Left ventricle myocardium superior (tissue), 1 donor: ENCODE measurements around the gene DGCR6L. TPM values are rescaled to one million over a fixed set of nuclear protein-coding genes. Genes with fewer than 3 reads are reported as not detected.
"Not testable (repeated sequence)": the region's sequence is repeated elsewhere in the genome, so short reads cannot be mapped to it uniquely, and the experiment has no call there.

Source experiments
- ATAC-seq: fragments of 200-7000 bp; cut with Tn5 transposase; one replicate; pipeline ENCODE4 v1.9.1; 2020; ENCODE audit warnings: mild to moderate bottlenecking, moderate library complexity
- DNase-seq: peaks from one replicate; pipeline ENCODE4 v3.0.0-alpha.2; 2020
- intact Hi-C: fragments of 100-400 bp; cut with micrococcal nuclease; formaldehyde crosslinking; loops from one replicate; pipeline ENCODE4 v1.11.0; 2022
- total RNA-seq: library from RNA; stranded (reverse); fragmentation: NEBNext Ultra II Directional; extraction: Animal tissue kit (Norgen Biotek cat#: 25700); gene quantifications from one replicate; pipeline ENCODE4 v1.2.1, GENCODE V29; 2021
- donor health status: DM: no; HTN: yes; CAD: no; lungs with severe emphysema.

DGCR6L gene
- total RNA-seq, 1 donor from 2014 or later: 46.8 TPM

- DNase-seq (no peak), ATAC-seq (no peak)
- intact Hi-C loops: no loop called here
These were observed 21.6 kb downstream of the DGCR6L start for GRCh38 chr22:20298110-20298802.

- ATAC-seq (no peak), DNase-seq (no peak)
- intact Hi-C loops: no loop called here
These were observed 22.3 kb downstream of the DGCR6L start for GRCh38 chr22:20297414-20298109.

GRCh38 chr22:20296598-20296997 lies 23.3 kb downstream of the DGCR6L start:
- DNase-seq (no peak), ATAC-seq (no peak)
- intact Hi-C loops: no loop called here

- DNase-seq (no peak), ATAC-seq (no peak)
- intact Hi-C loops: no loop called here
These were observed 24.4 kb downstream of the DGCR6L start for GRCh38 chr22:20295262-20296064.

GRCh38 chr22:20292673-20293232 lies 27.1 kb downstream of the DGCR6L start:
- intact Hi-C loops: no loop called here
- ATAC-seq (no peak), DNase-seq (no peak)

- no peak for DNase-seq
- ATAC-seq: no peak
- intact Hi-C loops: no loop called here
These were observed 27.8 kb downstream of the DGCR6L start for GRCh38 chr22:20292108-20292507.

- ATAC-seq (no peak), DNase-seq (no peak)
- intact Hi-C loops: no loop called here
These were observed 28.2 kb downstream of the DGCR6L start for GRCh38 chr22:20291604-20292063.

- intact Hi-C loops: no loop called here
- DNase-seq (no peak), ATAC-seq (no peak)
These were observed 28.6 kb downstream of the DGCR6L start for GRCh38 chr22:20291249-20291586.

- ATAC-seq: no peak
- DNase-seq: no peak
- intact Hi-C loops: no loop called here
These were observed 29.1 kb downstream of the DGCR6L start for GRCh38 chr22:20290578-20291248.

GRCh38 chr22:20290045-20290392 lies 29.8 kb downstream of the DGCR6L start:
- intact Hi-C loops: no loop called here
- DNase-seq (no peak), ATAC-seq (no peak)

GRCh38 chr22:20289182-20290044 lies 30.4 kb downstream of the DGCR6L start:
- intact Hi-C loops, DNase-seq, ATAC-seq: not testable (repeated sequence)

GRCh38 chr22:20286784-20287423 lies 33.0 kb downstream of the DGCR6L start:
- DNase-seq, intact Hi-C loops, ATAC-seq: not testable (repeated sequence)

- intact Hi-C loops, ATAC-seq, DNase-seq: not testable (repeated sequence)
These were observed 33.6 kb downstream of the DGCR6L start for GRCh38 chr22:20286312-20286660.

GRCh38 chr22:20285473-20286311 lies 34.2 kb downstream of the DGCR6L start:
- peak; percentile 91 for ATAC-seq
- intact Hi-C loops: not testable (repeated sequence)
- peak; percentile 83 for DNase-seq

- DNase-seq (no peak), ATAC-seq (no peak)
- intact Hi-C loops: no loop called here
These were observed 35.3 kb downstream of the DGCR6L start for GRCh38 chr22:20284471-20285086.

- DNase-seq: no peak
- no peak for ATAC-seq
- intact Hi-C loops: no loop called here
These were observed 36.2 kb downstream of the DGCR6L start for GRCh38 chr22:20283674-20284066.
